CD14-positive monocyte (primary cell): ENCODE results near the gene CHL1. TPM values are rescaled to one million over a fixed set of nuclear protein-coding genes. Genes with fewer than 3 reads are reported as not detected.
A peak's percentile ranks its signal among the peaks of the same experiment; 100 is the strongest.

ENCODE experiments used
- DNase-seq, 3 donors: peaks; one replicate each; pipeline ENCODE4 v3.0.0-alpha.2; 2011 to 2022
- H2AFZ ChIP-seq: 2 replicates; pipeline ENCODE4 v1.6.0; 2012; ENCODE audit warnings: mild to moderate bottlenecking, low read depth, low read length, inconsistent platforms; ENCODE audit not compliant: insufficient read depth, poor library complexity, severe bottlenecking
- H3K27ac ChIP-seq, 2 donors: 1 replicate in 1 of 2; 2 replicates in 1 of 2; pipeline ENCODE4 v1.5.1; 2012 to 2013; ENCODE audit warnings: low read length in 2 of 2, control low read depth in 1 of 2, inconsistent platforms in 1 of 2, low read depth in 1 of 2, mild to moderate bottlenecking in 1 of 2
- H3K27me3 ChIP-seq, 2 donors: one replicate each; pipeline versions ENCODE4 v1.6.0 to v1.6.1; 2011 to 2013; ENCODE audit warnings: low read length in 2 of 2; ENCODE audit not compliant: control insufficient read depth in 2 of 2, insufficient read depth in 2 of 2
- H3K36me3 ChIP-seq, 2 donors: replicated peaks in 1 of 2; 1 replicate in 1 of 2; 2 replicates in 1 of 2; pipeline versions ENCODE4 v1.5.1 to v1.6.1; 2012 to 2013; ENCODE audit warnings: low read length in 2 of 2, control low read depth in 1 of 2, inconsistent platforms in 1 of 2, mild to moderate bottlenecking in 1 of 2; ENCODE audit not compliant: insufficient read depth in 2 of 2, control insufficient read depth in 1 of 2
- H3K4me1 ChIP-seq, 2 donors: 1 replicate in 1 of 2; 2 replicates in 1 of 2; pipeline versions ENCODE4 v1.5.1 to v1.6.1; 2012 to 2013; ENCODE audit warnings: low read length in 2 of 2, control low read depth in 1 of 2, inconsistent platforms in 1 of 2, mild to moderate bottlenecking in 1 of 2, moderate library complexity in 1 of 2; ENCODE audit not compliant: insufficient read depth in 2 of 2, control insufficient read depth in 1 of 2
- H3K4me2 ChIP-seq: replicated peaks from 2 replicates; pipeline ENCODE3; 2012; ENCODE audit warnings: low read length, moderate library complexity, mild to moderate bottlenecking; ENCODE audit not compliant: poor library complexity, severe bottlenecking; ENCODE audit errors: extremely low read depth
- H3K4me3 ChIP-seq, 3 experiments: fragments of 200-600 bp in 1 of 3; sonication (generic) in 1 of 3; replicated peaks in 1 of 3; 1 replicate in 2 of 3; 2 replicates in 1 of 3; pipeline ENCODE4 v1.5.1; 2011 to 2013; ENCODE audit warnings: low read length in 3 of 3, mild to moderate bottlenecking in 3 of 3, control low read depth in 2 of 3, low read depth in 2 of 3, inconsistent platforms in 1 of 3, moderate library complexity in 1 of 3
- H3K79me2 ChIP-seq: 2 replicates; pipeline ENCODE4 v1.6.0; 2012; ENCODE audit warnings: mild to moderate bottlenecking, control low read depth, inconsistent platforms, low read length, moderate library complexity; ENCODE audit not compliant: insufficient read depth
- H3K9ac ChIP-seq: 2 replicates; pipeline ENCODE4 v1.6.0; 2017; ENCODE audit warnings: low read length, mild to moderate bottlenecking; ENCODE audit not compliant: insufficient read depth, poor library complexity, severe bottlenecking
- H3K9me3 ChIP-seq, 2 donors: replicated peaks in 1 of 2; 1 replicate in 1 of 2; 2 replicates in 1 of 2; pipeline versions ENCODE4 v1.5.1 to v1.6.1; 2012 to 2013; ENCODE audit warnings: low read length in 2 of 2, control low read depth in 1 of 2; ENCODE audit not compliant: control insufficient read depth in 1 of 2, insufficient read depth in 1 of 2
- H4K20me1 ChIP-seq: 2 replicates; pipeline ENCODE4 v1.6.0; 2012; ENCODE audit warnings: mild to moderate bottlenecking, low read length, control low read depth, moderate library complexity; ENCODE audit not compliant: insufficient read depth
- H3K27ac Mint-ChIP-seq, 7 donors: one replicate each; pipeline ENCODE4 v1.8.0; 2020; ENCODE audit warnings: mild to moderate bottlenecking in 7 of 7, mixed read lengths in 7 of 7, moderate library complexity in 6 of 7, inconsistent platforms in 2 of 7
- H3K27me3 Mint-ChIP-seq, 3 donors: one replicate each; pipeline ENCODE4 v1.8.0; 2021 to 2022; ENCODE audit warnings: low read depth in 3 of 3, mild to moderate bottlenecking in 3 of 3, mixed read lengths in 3 of 3, moderate library complexity in 3 of 3, inconsistent platforms in 1 of 3
- H3K36me3 Mint-ChIP-seq, 2 donors: one replicate each; pipeline ENCODE4 v1.8.0; 2020; ENCODE audit warnings: mixed read lengths in 2 of 2, inconsistent platforms in 1 of 2, mild to moderate bottlenecking in 1 of 2
- H3K4me1 Mint-ChIP-seq: one replicate; pipeline ENCODE4 v1.8.0; 2020; ENCODE audit warnings: mild to moderate bottlenecking, mixed read lengths
- H3K4me3 Mint-ChIP-seq, 2 donors: one replicate each; pipeline ENCODE4 v1.8.0; 2020; ENCODE audit warnings: mild to moderate bottlenecking in 2 of 2, mixed read lengths in 2 of 2, moderate library complexity in 1 of 2
- H3K9me3 Mint-ChIP-seq, 7 donors: one replicate each; pipeline ENCODE4 v1.8.0; 2020 to 2022; ENCODE audit warnings: mixed read lengths in 7 of 7, mild to moderate bottlenecking in 6 of 7, moderate library complexity in 6 of 7, inconsistent platforms in 2 of 7
- CTCF ChIP-seq: fragments of 200-600 bp; IDR thresholded peaks from one replicate; pipeline ENCODE4 v1.8.0; 2022; ENCODE audit warnings: antibody characterized with exemption, mild to moderate bottlenecking
- WGBS: methylation state at CpG from one replicate; pipeline ENCODE4 v1.1.5; 2013; ENCODE audit warnings: missing lambda C conversion rate; ENCODE audit not compliant: insufficient coverage; 5-methylcytosine and 5-hydroxymethylcytosine counted together
- intact Hi-C, 2 donors: fragments of 100-400 bp; cut with micrococcal nuclease; formaldehyde crosslinking; loops; one replicate each; pipeline versions ENCODE4 v1.15.0 to v1.15.1; 2023
- polyA plus RNA-seq, 3 donors: library from polyadenylated mRNA; depleted of rRNA in 1 of 3; unstranded in 2 of 3; stranded (reverse) in 1 of 3; fragments of 300-500 nt in 2 of 3; fragments of >200 nt in 1 of 3; fragmentation: Illumina TruSeq in 2 of 3; gene quantifications; 1 replicate in 2 of 3; 2 replicates in 1 of 3; pipeline ENCODE4 v1.2.3, GENCODE V29; 2012 to 2021

Gene CHL1
- polyA plus RNA-seq, 3 donors, result not detected

DNA sequence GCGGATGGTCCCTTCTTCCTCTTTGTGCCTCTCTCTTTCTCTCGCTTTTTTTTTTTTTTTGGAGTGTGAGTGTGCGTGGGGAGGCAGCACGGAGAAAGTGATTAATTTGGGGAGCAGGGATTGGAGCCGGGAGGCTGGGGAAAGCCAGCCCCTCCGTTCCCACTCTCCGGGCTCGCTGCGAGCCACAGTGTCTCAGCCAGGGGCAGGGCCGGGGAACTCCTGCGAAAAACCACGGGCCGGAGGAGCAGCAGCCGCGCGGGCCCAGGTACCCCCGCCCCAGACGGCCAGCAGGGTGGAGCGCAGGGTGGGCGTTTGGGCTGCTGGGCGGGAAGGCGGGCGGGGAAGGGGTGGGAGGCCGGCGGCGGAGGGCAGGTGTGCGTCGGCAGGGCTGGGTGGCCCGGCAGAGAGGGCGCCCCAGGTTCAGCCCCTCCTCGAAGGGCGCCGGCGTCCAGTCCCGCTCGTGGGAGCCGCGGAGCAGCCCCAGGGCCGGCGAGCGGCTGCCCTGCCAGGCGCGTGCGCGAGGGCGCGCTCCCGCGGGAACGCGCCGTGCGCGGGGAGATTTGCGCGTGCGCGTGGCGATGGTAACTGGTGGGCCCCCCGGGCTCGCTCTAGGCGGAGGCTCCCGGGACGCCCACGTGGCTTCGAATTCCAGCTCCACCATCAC, 1.4 kb downstream of the CHL1 start:
- TF ChIP-seq CTCF, result no peak
- Histone ChIP-seq H4K20me1 (no peaks in the 10 kb centered on the region), H3K27ac (no peak overlapping the region), H3K36me3 (no peaks in the 10 kb centered on the region), H3K9ac (no peak overlapping the region), H3K9me3 (no peaks in the 10 kb centered on the region), H3K4me3 (no peak overlapping the region), H2AFZ (no peak overlapping the region), H3K4me2 (no peak overlapping the region), H3K79me2 (no peaks in the 10 kb centered on the region), H3K4me1 (no peaks in the 10 kb centered on the region), H3K27me3 (peaks cover 17 to 45% of the 10 kb centered on the region in 2 donors)
- no peak for DNase-seq
- Mint-ChIP-seq H3K36me3 (peaks cover 0 to 5% of the 10 kb centered on the region in 2 donors), H3K9me3 (peaks cover 0 to 18% (median 8%) of the 10 kb centered on the region in 7 donors), H3K27me3 (peaks cover 31 to 46% (median 31%) of the 10 kb centered on the region in 3 donors), H3K27ac (no peak overlapping the region), H3K4me1 (no peaks in the 10 kb centered on the region), H3K4me3 (peak overlapping the region in 1 of 2 donors; percentile 71)
- intact Hi-C loops, result no loop called here
- WGBS, result 3% methylated on average over 62 of the region's 66 CpGs

DNA sequence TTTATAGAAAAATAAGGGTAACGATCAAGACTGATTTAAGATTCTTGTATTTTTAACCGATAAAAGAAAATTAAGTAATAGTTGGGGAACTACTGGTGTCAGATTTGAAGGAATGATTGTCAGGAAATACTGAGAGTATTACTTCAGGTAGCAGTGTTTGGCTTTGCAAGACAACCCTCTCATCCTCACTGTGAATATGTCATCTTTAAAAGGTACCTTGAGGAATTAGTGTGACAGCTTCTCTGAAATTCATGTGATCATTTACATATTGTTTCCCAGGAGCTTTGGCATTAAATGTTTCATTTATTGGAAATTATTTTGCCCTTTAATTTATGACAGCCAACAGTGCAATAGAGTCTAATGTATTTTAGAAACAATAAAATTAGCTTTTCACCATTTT, 3.3 kb downstream of the CHL1 start:
- Histone ChIP-seq H3K4me2 (no peak overlapping the region), H3K27me3 (peaks cover 17 to 40% of the 10 kb centered on the region in 2 donors), H4K20me1 (no peaks in the 10 kb centered on the region), H3K36me3 (no peaks in the 10 kb centered on the region), H3K27ac (no peak overlapping the region), H3K79me2 (no peaks in the 10 kb centered on the region), H3K4me1 (no peaks in the 10 kb centered on the region), H2AFZ (no peak overlapping the region), H3K9me3 (no peaks in the 10 kb centered on the region), H3K4me3 (no peak overlapping the region), H3K9ac (no peak overlapping the region)
- intact Hi-C loops, result no loop called here
- no peak for DNase-seq
- 94% methylated on average over 2 of the region's 2 CpGs for WGBS
- H3K27me3 Mint-ChIP-seq, result peaks cover 29 to 40% (median 29%) of the 10 kb centered on the region in 3 donors
- H3K4me1 Mint-ChIP-seq, result no peaks in the 10 kb centered on the region
- H3K9me3 Mint-ChIP-seq, result peaks cover 0 to 17% (median 7%) of the 10 kb centered on the region in 7 donors
- H3K27ac Mint-ChIP-seq, result no peak overlapping the region
- peaks cover 0 to 5% of the 10 kb centered on the region in 2 donors for H3K36me3 Mint-ChIP-seq
- no peak overlapping the region for H3K4me3 Mint-ChIP-seq
- no peak for TF ChIP-seq CTCF
